Measurements from ENCODE around the gene HOXC4. TPM values are rescaled to one million over a fixed set of nuclear protein-coding genes. Genes with fewer than 3 reads are reported as not detected.

Gene HOXC4
- total RNA-seq, 1 experiment from 2014 or later, result 4.1 TPM

DNA sequence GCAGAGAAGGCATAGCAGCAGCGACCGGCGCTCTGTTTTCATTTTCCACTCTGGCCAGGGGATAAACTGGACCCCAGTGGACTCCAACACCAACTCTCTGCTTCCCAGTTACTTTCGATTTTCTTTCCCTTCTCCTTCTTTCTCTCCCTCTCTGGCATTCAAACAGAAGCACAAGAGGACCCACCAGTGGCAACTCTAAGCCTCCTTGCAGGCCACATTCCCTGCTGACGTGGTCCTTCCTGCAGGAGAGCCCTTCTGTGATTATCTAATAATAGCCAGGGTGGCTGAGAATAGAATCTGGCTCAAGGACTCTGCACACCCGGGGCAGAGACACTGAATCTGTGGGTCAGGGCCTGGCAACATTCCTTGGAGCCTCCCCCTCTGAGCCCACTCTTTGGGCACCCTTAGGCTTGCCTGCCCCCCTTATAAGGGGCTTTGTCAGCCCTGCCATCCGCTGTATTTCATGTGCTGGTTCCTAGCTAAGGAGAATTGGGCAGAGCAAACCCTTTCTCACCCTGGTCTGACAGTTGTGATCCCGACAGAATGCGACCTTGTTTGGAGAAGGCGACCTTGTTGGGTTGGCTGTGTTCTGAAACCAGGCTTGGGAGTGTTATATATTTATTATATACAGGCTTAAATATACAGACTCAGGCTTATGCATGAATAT lies 33.6 kb upstream of the HOXC4 start:
- Histone ChIP-seq H3K36me3 (ENCODE audit: control insufficient read depth, insufficient read depth, low read length) (no peaks in the 10 kb centered on the region), H3K27me3 (replicated peaks; ENCODE audit: control insufficient read depth, insufficient read depth, low read length) (no peaks in the 10 kb centered on the region), H3K4me1 (peaks cover 19% of the 10 kb centered on the region)

DNA sequence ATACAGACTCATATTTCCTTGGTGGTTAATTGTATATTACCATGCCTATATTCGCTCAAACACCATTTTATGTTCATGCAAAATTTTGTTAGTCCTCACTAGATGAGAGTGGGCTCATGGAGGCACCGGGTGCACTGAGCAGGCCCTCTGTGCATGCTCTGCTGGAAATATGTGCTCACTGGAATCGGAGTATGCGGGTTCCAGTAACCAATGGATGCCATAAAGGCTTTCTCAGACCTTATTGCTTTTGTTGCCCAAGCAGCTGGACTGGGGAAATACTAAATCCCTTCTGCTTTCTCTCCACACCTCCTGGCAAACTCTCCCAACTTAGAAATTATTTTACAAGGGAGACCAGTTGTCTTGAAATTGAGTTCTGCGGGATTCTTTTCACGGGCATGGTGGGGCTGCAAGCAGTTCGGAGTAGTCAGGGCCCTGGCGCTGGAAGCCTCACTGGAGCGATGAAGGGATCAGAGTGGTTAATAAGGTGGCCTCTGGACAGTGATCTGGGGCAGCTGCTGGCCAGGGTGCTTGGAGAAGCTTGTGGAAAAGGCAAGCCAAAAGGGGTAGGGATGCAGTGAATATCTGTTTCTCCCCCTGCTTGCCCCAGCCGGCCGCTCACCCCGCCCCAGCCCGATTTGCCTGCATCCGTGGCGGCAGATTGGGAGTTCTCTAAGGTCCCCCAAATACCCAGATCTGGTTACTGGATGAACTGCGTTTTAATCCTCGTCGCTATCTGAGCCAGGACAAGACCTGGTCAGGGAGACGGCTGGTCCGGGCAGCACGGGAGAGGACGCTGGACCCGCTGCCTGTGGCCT lies 32.8 kb upstream of the HOXC4 start:
- ChIA-PET CTCF (no interaction called here), POLR2A (no interaction called here)
- Mint-ChIP-seq H3K36me3 (ENCODE audit: insufficient read depth, unreplicated experiment) (peaks cover 6% of the 10 kb centered on the region), H3K27ac (ENCODE audit: unreplicated experiment) (no peak overlapping the region), H3K27me3 (ENCODE audit: insufficient read depth, unreplicated experiment) (no peaks in the 10 kb centered on the region), H3K9me3 (ENCODE audit: unreplicated experiment) (no peaks in the 10 kb centered on the region), H3K4me1 (ENCODE audit: low read depth, unreplicated experiment) (peaks cover 16% of the 10 kb centered on the region), H3K4me3 (ENCODE audit: unreplicated experiment) (no peak overlapping the region)
- DNase-seq, result no peak
- Histone ChIP-seq H3K27me3 (replicated peaks; ENCODE audit: control insufficient read depth, insufficient read depth, low read length) (no peaks in the 10 kb centered on the region), H3K4me1 (peaks cover 12% of the 10 kb centered on the region), H3K9me3 (no peaks in the 10 kb centered on the region), H3K4me3 (ENCODE audit: low read depth, low read length) (no peak overlapping the region), H3K36me3 (ENCODE audit: control insufficient read depth, insufficient read depth, low read length) (no peaks in the 10 kb centered on the region)
- intact Hi-C loops (cut with micrococcal nuclease; ENCODE audit: unreplicated experiment), result no loop called here
- TF ChIP-seq, protein P1, sequence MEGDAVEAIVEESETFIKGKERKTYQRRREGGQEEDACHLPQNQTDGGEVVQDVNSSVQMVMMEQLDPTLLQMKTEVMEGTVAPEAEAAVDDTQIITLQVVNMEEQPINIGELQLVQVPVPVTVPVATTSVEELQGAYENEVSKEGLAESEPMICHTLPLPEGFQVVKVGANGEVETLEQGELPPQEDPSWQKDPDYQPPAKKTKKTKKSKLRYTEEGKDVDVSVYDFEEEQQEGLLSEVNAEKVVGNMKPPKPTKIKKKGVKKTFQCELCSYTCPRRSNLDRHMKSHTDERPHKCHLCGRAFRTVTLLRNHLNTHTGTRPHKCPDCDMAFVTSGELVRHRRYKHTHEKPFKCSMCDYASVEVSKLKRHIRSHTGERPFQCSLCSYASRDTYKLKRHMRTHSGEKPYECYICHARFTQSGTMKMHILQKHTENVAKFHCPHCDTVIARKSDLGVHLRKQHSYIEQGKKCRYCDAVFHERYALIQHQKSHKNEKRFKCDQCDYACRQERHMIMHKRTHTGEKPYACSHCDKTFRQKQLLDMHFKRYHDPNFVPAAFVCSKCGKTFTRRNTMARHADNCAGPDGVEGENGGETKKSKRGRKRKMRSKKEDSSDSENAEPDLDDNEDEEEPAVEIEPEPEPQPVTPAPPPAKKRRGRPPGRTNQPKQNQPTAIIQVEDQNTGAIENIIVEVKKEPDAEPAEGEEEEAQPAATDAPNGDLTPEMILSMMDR (IDR thresholded peaks at IDR 0.05; ENCODE audit: insufficient read depth in 1 of 2, low read depth in 1 of 2, low read length in 1 of 2, severe bottlenecking in 1 of 2, unreplicated experiment in 1 of 2), result no peak
- no TSS peak for BruUV-seq (replicated peaks)

More for the DNA sequence above, 33.6 kb upstream of the HOXC4 start:
- Mint-ChIP-seq H3K27me3 (ENCODE audit: insufficient read depth, unreplicated experiment) (no peaks in the 10 kb centered on the region), H3K4me3 (ENCODE audit: unreplicated experiment) (peak overlapping the region; percentile 9), H3K9me3 (ENCODE audit: unreplicated experiment) (no peaks in the 10 kb centered on the region), H3K27ac (ENCODE audit: unreplicated experiment) (peak overlapping the region; percentile 4), H3K4me1 (ENCODE audit: low read depth, unreplicated experiment) (peaks cover 14% of the 10 kb centered on the region), H3K36me3 (ENCODE audit: insufficient read depth, unreplicated experiment) (peaks cover 6% of the 10 kb centered on the region)
- Histone ChIP-seq H3K4me3 (ENCODE audit: low read depth, low read length) (no peak overlapping the region), H3K9me3 (no peaks in the 10 kb centered on the region)
- no TSS peak for BruUV-seq (replicated peaks)
- ChIA-PET CTCF (no interaction called here), POLR2A (no interaction called here)
- no peak for DNase-seq
- TF ChIP-seq, protein P1 (IDR thresholded peaks at IDR 0.05; ENCODE audit: insufficient read depth in 1 of 2, low read depth in 1 of 2, low read length in 1 of 2, severe bottlenecking in 1 of 2, unreplicated experiment in 1 of 2), result no peak
- intact Hi-C loops (cut with micrococcal nuclease; ENCODE audit: unreplicated experiment), result loop anchor here (5.0 kb wide), 1 partner anchor 43 kb away; no protein-coding TSS in a partner anchor

DNA sequence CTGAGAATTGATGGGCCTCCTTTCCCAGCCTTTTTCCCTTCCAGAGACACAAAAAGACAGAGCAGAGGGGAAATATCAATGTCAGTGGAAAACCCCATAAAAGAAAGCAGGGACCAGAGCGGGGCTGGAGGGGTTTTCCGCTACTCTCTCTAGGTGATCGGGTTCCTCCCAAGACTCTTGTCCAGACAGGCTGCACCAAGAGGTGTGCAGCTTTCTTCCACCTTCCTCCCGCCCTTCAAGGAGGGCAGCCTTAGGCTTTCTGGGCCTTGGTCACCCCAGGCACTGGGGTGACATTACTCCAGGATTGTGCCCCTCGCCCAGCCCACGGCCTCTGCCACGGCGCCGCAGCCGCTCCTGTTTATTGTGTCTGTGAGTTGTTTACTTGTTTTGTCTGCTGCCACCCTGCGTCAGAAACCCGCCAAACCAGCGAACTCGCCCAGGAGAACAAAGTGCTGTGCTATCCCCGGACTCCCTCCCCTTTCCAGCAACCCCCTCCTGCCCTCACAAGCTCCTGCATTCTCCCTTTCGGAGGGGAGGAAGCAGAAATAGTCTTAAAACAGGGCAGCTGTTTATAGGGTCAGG lies 32.1 kb upstream of the HOXC4 start:
- Mint-ChIP-seq H3K36me3 (ENCODE audit: insufficient read depth, unreplicated experiment) (peaks cover 6% of the 10 kb centered on the region), H3K4me3 (ENCODE audit: unreplicated experiment) (no peak overlapping the region), H3K27me3 (ENCODE audit: insufficient read depth, unreplicated experiment) (no peaks in the 10 kb centered on the region), H3K9me3 (ENCODE audit: unreplicated experiment) (no peaks in the 10 kb centered on the region), H3K4me1 (ENCODE audit: low read depth, unreplicated experiment) (peaks cover 20% of the 10 kb centered on the region), H3K27ac (ENCODE audit: unreplicated experiment) (peak overlapping the region; percentile 56)
- H3K36me3 ChIP-seq (ENCODE audit: control insufficient read depth, insufficient read depth, low read length), result no peaks in the 10 kb centered on the region
- H3K9me3 ChIP-seq, result no peaks in the 10 kb centered on the region
- peaks cover 10% of the 10 kb centered on the region for H3K4me1 ChIP-seq
- TF ChIP-seq, protein P1 (IDR thresholded peaks at IDR 0.05; ENCODE audit: insufficient read depth in 1 of 2, low read depth in 1 of 2, low read length in 1 of 2, severe bottlenecking in 1 of 2, unreplicated experiment in 1 of 2), result no peak
- intact Hi-C loops (cut with micrococcal nuclease; ENCODE audit: unreplicated experiment), result no loop called here
- H3K27me3 ChIP-seq (replicated peaks; ENCODE audit: control insufficient read depth, insufficient read depth, low read length), result no peaks in the 10 kb centered on the region
- ChIA-PET CTCF (interaction anchor here (1.4 kb wide), 1 partner anchor 186 kb away, joined by 4 read pairs; no protein-coding TSS in a partner anchor), POLR2A (no interaction called here)
- DNase-seq, result no peak
- BruUV-seq (replicated peaks), result no TSS peak
- H3K4me3 ChIP-seq (ENCODE audit: low read depth, low read length), result no peak overlapping the region
